Hypothalamus (tissue), 51 donors: ENCODE data around the gene KPNA1.
"Not testable (repeated sequence)": the region's sequence is repeated elsewhere in the genome, so short reads cannot be mapped to it uniquely, and the experiment has no call there.

Experiments used
- DNase-seq, 51 donors: peaks; one replicate each; lab custom pipeline; 2025; lab: John Stamatoyannopoulos, UW

KPNA1 gene

GRCh38 chr3:122523317-122523716, 8.6 kb upstream of the KPNA1 start:
- DNase-seq, result no peak

- no peak for DNase-seq
Observed at GRCh38 chr3:122520861-122521260, 6.1 kb upstream of the KPNA1 start.

- DNase-seq, result no peak
Observed at GRCh38 chr3:122519693-122520092, 5.0 kb upstream of the KPNA1 start.

GRCh38 chr3:122516846-122517360, 2.2 kb upstream of the KPNA1 start:
- no peak for DNase-seq

- DNase-seq, result no peak
Observed at GRCh38 chr3:122515870-122516269, 1.1 kb upstream of the KPNA1 start.

- no peak for DNase-seq
Observed at GRCh38 chr3:122515020-122515468, 305 bp upstream of the KPNA1 start.

GRCh38 chr3:122513386-122514122, 1.2 kb downstream of the KPNA1 start:
- DNase-seq, result no peak

GRCh38 chr3:122512284-122512683, 2.5 kb downstream of the KPNA1 start:
- DNase-seq, result no peak

GRCh38 chr3:122510878-122511535, 3.7 kb downstream of the KPNA1 start:
- no peak for DNase-seq

- not testable (repeated sequence) for DNase-seq
Observed at GRCh38 chr3:122508944-122509343, 5.8 kb downstream of the KPNA1 start.

- no peak for DNase-seq
Observed at GRCh38 chr3:122508135-122508914, 6.4 kb downstream of the KPNA1 start.

- DNase-seq, result no peak
Observed at GRCh38 chr3:122506450-122506849, 8.3 kb downstream of the KPNA1 start.

GRCh38 chr3:122505676-122506075, 9.1 kb downstream of the KPNA1 start:
- no peak for DNase-seq

- DNase-seq, result no peak
Observed at GRCh38 chr3:122502941-122503340, 11.8 kb downstream of the KPNA1 start.

- DNase-seq, result no peak
Observed at GRCh38 chr3:122502139-122502538, 12.6 kb downstream of the KPNA1 start.

- DNase-seq, result not testable (repeated sequence)
Observed at GRCh38 chr3:122500964-122501363, 13.8 kb downstream of the KPNA1 start.

GRCh38 chr3:122498152-122498551, 16.6 kb downstream of the KPNA1 start:
- no peak for DNase-seq

GRCh38 chr3:122497425-122497824, 17.3 kb downstream of the KPNA1 start:
- no peak for DNase-seq

GRCh38 chr3:122496508-122496907, 18.2 kb downstream of the KPNA1 start:
- DNase-seq, result no peak

- no peak for DNase-seq
Observed at GRCh38 chr3:122493296-122493695, 21.4 kb downstream of the KPNA1 start.

- no peak for DNase-seq
Observed at GRCh38 chr3:122488262-122488973, 26.3 kb downstream of the KPNA1 start.
